NCI-H1092 treated with DMSO at 0.1 percent for 48 hours (cell line): ENCODE measurements around the gene GMPS.
"Not testable (repeated sequence)": the region's sequence is repeated elsewhere in the genome, so short reads cannot be mapped to it uniquely, and the experiment has no call there.

Experiments used
- DNase-seq: peaks from one replicate; lab custom pipeline; 2025; lab: John Stamatoyannopoulos, UW

The GMPS gene

GRCh38 chr3:155872904-155873646, 2.6 kb downstream of the GMPS start:
- no peak for DNase-seq

DNA sequence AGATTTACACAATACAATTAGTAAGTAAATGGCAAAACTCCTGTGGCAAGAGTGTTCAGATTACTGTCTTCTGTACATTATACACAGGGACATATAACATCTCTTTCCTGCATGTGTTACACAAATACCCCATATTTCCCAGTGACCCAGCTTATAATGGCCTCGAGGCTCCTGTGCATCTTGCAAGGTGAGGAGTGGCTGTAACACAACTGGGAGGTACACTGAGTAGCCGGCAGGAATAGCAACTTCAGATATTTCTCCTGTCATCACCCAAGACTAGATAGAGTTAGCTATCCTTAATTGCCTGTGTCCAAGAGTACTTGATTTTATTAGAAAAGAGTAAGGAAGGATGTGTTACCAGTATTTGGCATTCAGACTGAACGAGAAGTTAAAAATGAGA, 5.6 kb downstream of the GMPS start:
- no peak for DNase-seq

- no peak for DNase-seq
These were observed 6.1 kb downstream of the GMPS start for GRCh38 chr3:155876503-155876902.

GRCh38 chr3:155880286-155880685, 9.8 kb downstream of the GMPS start:
- no peak for DNase-seq

- no peak for DNase-seq
These were observed 13.8 kb downstream of the GMPS start for GRCh38 chr3:155884292-155884691.

DNA sequence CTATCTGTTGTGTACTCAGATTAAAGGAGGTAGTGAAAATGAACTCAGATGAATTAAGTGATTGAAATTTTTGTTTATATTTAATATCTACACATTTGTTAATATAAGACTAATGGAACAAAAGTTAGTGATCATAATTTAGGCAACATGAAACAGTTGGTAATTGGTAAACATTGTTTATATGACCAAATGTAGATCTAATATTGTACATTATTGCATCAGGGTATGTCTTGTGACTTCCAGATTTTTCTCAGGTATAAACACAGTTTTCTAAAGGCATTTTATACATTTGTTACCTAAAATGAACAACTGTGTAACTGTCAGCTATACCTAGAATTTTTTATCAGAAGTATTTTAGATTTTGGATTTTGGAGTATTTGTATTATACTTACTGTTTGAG, 14.8 kb downstream of the GMPS start:
- no peak for DNase-seq

- DNase-seq, result not testable (repeated sequence)
These were observed 15.9 kb downstream of the GMPS start for GRCh38 chr3:155886348-155886747.

GRCh38 chr3:155886915-155887314, 16.5 kb downstream of the GMPS start:
- DNase-seq, result no peak

DNA sequence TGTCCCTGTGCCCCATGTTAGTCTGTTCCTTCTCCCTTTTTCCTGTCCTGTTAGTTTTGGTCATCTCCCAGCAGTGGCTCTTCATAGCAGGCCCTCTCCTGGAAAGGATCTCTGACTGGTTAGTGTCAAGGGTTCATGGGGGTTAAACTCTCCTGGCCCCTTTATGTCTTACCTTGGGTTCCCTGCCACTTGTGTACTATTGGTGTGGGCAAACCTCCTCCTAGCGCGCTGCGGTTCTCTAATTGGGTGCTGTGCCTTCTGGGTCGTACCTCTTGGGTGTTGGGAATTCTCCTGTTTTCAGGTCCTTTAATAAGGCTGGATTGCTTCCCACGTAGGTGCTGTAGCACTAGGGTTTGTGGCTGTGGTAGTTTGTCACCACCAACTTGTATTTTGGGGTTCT, 18.8 kb downstream of the GMPS start:
- DNase-seq, result no peak

DNA sequence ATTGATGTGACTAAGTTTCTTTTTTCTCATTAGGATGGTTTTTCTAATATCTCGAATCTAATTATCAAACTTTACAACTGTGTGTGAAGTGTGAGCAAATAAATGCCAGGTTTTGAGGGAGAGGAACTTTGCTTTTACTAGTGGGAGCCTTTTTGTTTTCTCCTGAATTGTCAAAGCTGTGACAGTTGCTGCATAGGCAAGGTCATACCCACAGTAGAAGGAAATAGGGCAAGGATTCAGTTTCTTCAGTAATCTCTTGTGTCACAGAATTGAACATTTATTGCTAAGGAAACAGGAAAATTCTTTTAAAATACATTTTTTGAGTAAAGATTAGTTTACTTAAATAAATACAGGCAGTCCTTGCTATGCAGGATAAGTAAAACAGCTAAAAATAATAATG, 19.5 kb downstream of the GMPS start:
- DNase-seq, result no peak

DNA sequence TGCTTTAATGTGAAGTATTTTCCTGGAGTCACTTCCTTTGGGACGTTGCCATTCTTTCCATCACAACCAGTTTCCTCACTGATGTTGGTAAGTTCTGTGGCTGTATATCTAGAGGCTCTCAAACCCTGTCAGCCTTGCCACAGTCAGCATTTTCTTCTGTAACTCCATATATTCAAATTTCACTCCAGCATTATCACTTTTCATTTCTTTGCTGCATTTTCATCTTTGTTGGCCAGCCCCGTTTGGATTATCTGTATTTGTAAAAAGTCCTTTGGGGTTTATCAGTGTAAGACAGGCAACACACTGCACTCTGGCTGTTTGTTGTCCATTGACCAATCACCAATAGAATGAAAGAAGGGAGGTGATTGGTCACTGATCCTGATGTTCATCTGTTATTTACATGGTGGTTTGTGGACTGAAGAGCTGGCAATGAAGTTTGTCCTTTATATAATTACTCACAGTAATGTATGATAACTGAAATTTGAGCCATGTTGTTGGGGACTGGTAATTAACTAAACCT, 20.3 kb downstream of the GMPS start:
- no peak for DNase-seq

- DNase-seq, result no peak
These were observed 20.9 kb downstream of the GMPS start for GRCh38 chr3:155891321-155891720.

DNA sequence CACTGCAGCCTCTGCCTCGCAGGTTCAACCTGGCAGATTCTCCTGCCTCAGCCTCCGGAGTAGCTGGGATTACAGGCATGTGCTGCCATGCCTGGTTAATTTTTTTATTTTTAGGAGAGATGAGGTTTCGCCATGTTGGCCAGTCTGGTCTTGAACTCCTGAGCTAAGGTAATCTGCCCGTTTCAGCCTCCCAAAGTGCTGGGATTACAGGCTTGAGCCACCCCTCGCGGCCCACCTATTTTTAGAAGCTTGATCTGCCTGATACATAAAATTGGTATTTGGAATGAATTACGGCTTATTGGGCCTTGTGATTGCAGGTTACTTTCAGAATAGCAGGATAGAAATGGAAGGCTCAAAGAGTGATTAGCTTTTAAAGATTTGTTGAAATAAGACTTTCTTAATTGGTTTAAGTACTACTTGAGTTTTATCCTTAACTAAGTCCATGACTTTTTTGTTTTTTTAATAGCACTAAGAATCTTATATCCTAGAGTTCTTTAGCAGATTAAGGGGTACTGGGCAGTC, 25.0 kb downstream of the GMPS start:
- no peak for DNase-seq

DNA sequence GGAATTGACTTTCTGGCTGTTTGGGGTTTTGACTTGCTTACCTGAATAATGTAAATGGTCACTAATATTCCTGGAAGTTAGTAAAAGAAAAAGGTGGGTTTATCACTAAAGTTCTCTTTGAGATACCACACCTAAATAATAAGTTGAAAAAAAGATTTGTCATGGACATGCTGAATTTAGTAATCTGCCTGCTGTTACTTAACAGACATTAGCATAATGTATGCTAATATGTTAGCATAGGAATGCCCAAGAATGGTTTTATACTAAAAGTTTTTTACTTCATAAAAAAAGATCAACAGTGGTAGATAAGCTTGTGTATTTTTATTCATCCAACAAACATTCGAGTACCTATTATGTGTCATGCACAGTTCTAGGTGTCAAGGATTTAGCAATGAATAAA, 36.5 kb downstream of the GMPS start:
- no peak for DNase-seq

GRCh38 chr3:155908086-155908485, 37.6 kb downstream of the GMPS start:
- DNase-seq, result no peak

- no peak for DNase-seq
These were observed 38.2 kb downstream of the GMPS start for GRCh38 chr3:155908605-155909004.

DNA sequence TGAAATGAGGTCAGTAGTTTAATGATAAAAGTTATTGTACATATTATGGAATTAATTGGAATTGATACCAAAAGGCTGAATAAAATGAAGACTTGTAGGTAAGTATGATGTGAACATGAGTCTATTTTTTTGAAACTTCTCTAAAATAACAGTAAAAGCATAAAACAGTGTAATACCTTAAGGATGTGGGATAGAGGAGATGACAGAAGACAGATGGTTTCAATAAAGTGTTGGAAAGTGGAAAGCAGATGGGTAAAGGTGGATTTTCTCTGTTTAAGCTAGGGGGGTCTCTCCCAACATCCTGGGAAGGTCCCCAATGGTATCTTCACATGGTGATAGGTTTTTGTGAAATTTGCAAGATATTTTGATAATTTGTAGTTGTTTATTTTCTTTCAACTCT, 41.6 kb downstream of the GMPS start:
- no peak for DNase-seq

DNA sequence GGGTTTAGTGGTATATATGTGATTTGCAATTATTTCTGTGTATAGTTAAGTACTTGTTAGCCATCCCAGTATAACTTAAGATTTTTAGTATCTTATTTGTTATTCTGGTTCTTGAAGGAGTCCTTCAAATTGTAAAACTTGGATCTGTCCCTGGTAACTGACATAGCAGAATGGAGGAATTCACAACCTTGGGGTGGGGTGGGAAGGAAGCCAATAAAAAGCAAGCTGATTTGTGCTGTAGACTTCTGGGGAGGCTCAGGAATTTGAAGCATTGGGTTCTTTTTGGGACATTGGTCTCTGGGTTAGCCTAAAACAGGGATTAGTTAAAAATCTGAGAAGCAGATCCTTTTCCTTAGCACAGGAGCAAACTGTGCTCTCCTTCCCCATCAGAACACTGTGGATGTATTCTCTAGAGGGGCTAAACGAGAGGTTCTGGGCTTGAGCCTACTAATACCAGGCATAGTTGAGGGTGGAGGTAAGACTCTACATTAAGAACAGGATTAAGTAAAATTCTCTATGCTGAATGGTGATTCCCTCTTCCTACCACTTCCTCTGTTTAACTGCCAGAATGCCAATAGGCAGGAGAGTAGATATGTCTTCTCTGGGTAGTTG, 42.2 kb downstream of the GMPS start:
- no peak for DNase-seq

DNA sequence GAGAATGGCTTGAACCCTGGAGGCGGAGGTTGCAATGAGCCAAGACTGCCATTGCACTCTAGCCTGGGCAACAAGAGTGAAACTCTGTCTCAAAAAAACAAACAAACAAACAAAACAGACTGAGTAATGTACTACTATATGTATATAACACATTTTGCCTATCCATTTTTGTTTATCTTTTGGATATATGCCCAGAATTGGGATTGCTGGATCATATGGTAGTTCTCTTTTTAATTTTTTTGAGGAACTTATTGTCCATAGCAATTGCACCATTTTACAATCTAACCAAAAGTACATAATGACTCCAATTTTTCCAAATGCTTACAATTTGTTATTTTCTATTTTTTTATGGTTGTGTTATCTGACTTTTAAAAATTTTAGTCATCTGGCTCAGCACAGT, 47.3 kb downstream of the GMPS start:
- DNase-seq, result no peak

DNA sequence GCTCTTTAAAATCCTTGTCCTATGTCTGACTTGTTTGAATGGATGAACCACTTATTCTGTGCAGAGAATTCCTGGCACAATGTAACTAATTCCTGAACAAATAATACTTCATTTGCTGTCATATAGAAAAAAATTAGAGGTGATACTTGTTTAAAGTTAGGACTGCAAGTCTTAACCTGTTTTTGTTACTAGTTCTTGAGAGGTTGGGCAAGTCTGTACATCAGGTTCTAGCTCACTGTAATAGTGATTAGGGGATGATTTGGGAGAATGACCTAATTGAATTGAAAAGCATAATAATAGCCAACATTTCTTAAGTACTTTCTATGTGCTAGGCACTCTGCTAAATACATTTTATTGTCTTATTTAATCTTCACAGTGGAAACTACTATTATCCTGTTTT, 49.3 kb downstream of the GMPS start:
- no peak for DNase-seq

- no peak for DNase-seq
These were observed 51.0 kb downstream of the GMPS start for GRCh38 chr3:155921486-155921885.

DNA sequence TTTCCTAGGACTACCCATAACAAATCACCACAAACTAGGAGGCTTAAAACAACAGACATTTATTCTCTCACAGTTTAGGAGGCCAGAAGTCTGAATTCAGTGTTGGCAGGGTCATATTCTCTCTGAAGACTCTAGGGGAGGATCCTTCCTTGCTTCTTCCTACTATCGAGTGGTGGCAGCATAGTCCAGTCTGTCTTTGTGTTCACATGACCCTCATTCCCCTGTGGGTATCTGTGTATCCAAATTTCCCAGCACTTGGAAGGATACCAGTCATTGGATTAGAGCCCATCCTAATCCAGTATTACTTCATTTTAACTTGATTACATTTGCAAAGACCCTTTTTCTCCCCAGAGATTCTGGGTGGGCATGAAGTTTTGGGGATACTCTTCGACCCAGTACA, 63.8 kb downstream of the GMPS start:
- DNase-seq, result no peak

- DNase-seq, result no peak
These were observed 68.0 kb downstream of the GMPS start for GRCh38 chr3:155938409-155938808.

- DNase-seq, result no peak
These were observed 70.9 kb downstream of the GMPS start for GRCh38 chr3:155941354-155941753.
